KMS-11 (cell line): Measurements from ENCODE around the gene PTPDC1.

ENCODE experiments used
- H2AFZ ChIP-seq: fragments of 200-600 bp; sonication (generic); 2 replicates; pipeline ENCODE4 v1.6.1; 2016; ENCODE audit warnings: antibody characterized with exemption, mixed run types, low read depth
- H3K27ac ChIP-seq: fragments of 200-600 bp; sonication (generic); 2 replicates; pipeline ENCODE4 v1.6.1; 2016; ENCODE audit warnings: mild to moderate bottlenecking, mixed run types
- H3K27me3 ChIP-seq: fragments of 200-600 bp; sonication (generic); 2 replicates; pipeline ENCODE4 v1.6.1; 2017; ENCODE audit warnings: mild to moderate bottlenecking, low read depth, mixed run types, moderate library complexity; ENCODE audit not compliant: insufficient read depth
- H3K36me3 ChIP-seq: fragments of 200-600 bp; sonication (generic); 2 replicates; pipeline ENCODE4 v1.6.1; 2017; ENCODE audit warnings: mild to moderate bottlenecking, mixed run types; ENCODE audit not compliant: insufficient read depth
- H3K4me1 ChIP-seq: fragments of 200-600 bp; sonication (generic); 2 replicates; pipeline ENCODE4 v1.6.1; 2016; ENCODE audit warnings: mild to moderate bottlenecking, low read depth, mixed run types; ENCODE audit not compliant: poor library complexity, severe bottlenecking
- H3K4me2 ChIP-seq: fragments of 200-600 bp; sonication (generic); 2 replicates; pipeline ENCODE4 v1.7.0; 2016; ENCODE audit warnings: mild to moderate bottlenecking, mixed run types
- H3K4me3 ChIP-seq: fragments of 200-600 bp; sonication (generic); IDR thresholded peaks from 2 replicates; pipeline ENCODE4 v1.6.1; 2017; ENCODE audit warnings: low read depth, low read length, mixed read lengths; ENCODE audit not compliant: insufficient read depth
- H3K79me2 ChIP-seq: fragments of 200-600 bp; sonication (generic); 2 replicates; pipeline ENCODE4 v1.6.1; 2016; ENCODE audit warnings: low read depth, mixed run types; ENCODE audit not compliant: insufficient read depth
- H3K9ac ChIP-seq: fragments of 200-600 bp; sonication (generic); 2 replicates; pipeline ENCODE4 v1.6.1; 2016; ENCODE audit warnings: mild to moderate bottlenecking, mixed run types
- H4K20me1 ChIP-seq: fragments of 200-600 bp; sonication (generic); 2 replicates; pipeline ENCODE4 v1.6.1; 2016; ENCODE audit warnings: mild to moderate bottlenecking, mixed run types; ENCODE audit not compliant: insufficient read depth
- TF ChIP-seq, protein P1 (sequence below): fragments of 200-600 bp; sonication (generic); conservative IDR thresholded peaks from 2 replicates; pipeline ENCODE4 v1.6.1; 2017; ENCODE audit warnings: low read depth, mild to moderate bottlenecking, antibody characterized with exemption, low read length, moderate library complexity, mixed read lengths

The PTPDC1 gene

DNA sequence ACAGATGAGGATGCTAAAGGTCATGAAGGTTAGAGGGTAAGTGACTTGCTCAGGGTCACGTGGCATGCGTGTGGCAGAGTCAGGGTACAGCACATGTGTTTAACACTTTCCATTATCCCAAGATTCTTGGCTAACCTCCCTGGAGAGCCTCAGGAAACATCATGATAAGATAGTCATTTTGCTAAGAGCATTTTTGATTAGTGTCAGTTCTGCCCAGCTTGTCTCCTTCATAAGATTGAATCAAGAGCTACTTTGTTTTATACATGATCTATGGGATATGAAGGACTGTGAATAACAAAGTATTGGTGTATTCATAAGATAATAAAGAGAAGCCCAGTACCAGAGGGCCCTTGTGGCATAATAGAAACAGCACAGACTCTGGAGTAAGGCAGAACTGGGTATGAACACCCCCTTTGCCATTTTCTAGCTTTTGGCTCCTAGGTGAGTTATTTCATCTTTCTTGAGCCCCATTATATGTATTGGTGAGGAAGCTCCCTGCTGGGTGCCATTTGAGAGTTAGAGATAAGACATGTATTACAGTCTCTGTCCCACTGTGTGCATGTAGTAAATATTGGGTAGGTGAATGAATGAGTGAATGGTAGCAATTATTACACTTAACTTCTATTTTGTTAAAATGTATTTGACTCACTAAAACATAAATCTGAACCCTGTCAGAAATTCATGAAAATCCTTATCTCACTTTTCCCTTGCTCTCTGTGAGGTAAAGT is 16.1 kb downstream of the PTPDC1 start:
- H3K4me3 ChIP-seq, result no peak overlapping the region
- H3K9ac ChIP-seq, result no peak overlapping the region

DNA sequence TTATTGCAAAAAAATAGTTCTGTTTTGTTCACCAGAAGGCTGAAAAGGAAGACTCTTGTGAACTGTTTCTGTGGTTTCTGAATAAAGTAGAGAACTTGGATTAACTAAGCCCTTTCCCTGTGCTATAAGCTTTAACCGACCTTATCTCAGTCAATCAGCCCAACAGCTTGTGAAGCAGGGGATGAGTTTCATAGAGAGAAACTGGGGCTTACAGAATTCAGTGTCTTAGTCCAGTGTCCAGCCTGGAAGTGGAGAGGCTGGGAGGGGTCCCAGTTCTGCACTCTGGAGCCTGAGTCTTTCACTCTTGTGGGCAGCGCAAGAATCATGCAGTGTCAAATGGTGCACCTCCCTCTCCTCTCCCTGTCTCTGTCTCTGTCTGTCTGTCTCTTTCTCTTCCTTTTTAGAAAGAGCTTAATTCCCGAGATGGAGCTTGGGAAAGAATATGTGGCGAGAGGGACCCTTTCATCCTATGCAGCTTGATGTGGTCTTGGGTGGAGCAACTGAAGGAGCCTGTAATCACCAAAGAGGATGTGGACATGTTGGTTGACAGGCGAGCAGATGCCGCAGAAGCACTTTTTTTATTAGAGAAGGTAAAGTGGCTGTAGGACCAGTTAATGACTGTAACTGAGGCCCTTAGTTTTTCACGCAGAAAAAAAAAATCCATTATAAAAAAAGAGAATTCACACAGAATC is 17.0 kb downstream of the PTPDC1 start:
- no peak overlapping the region for H2AFZ ChIP-seq
- no peaks in the 10 kb centered on the region for H4K20me1 ChIP-seq
- no peaks in the 10 kb centered on the region for H3K4me1 ChIP-seq
- no peak overlapping the region for H3K27ac ChIP-seq
- no peaks in the 10 kb centered on the region for H3K36me3 ChIP-seq
- no peak overlapping the region for H3K4me2 ChIP-seq
- no peak overlapping the region for H3K4me3 ChIP-seq
- TF ChIP-seq, protein P1, sequence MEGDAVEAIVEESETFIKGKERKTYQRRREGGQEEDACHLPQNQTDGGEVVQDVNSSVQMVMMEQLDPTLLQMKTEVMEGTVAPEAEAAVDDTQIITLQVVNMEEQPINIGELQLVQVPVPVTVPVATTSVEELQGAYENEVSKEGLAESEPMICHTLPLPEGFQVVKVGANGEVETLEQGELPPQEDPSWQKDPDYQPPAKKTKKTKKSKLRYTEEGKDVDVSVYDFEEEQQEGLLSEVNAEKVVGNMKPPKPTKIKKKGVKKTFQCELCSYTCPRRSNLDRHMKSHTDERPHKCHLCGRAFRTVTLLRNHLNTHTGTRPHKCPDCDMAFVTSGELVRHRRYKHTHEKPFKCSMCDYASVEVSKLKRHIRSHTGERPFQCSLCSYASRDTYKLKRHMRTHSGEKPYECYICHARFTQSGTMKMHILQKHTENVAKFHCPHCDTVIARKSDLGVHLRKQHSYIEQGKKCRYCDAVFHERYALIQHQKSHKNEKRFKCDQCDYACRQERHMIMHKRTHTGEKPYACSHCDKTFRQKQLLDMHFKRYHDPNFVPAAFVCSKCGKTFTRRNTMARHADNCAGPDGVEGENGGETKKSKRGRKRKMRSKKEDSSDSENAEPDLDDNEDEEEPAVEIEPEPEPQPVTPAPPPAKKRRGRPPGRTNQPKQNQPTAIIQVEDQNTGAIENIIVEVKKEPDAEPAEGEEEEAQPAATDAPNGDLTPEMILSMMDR, result no peak
- no peaks in the 10 kb centered on the region for H3K79me2 ChIP-seq
- no peaks in the 10 kb centered on the region for H3K27me3 ChIP-seq
- no peak overlapping the region for H3K9ac ChIP-seq

More for the DNA sequence above, 16.1 kb downstream of the PTPDC1 start:
- Histone ChIP-seq H3K79me2 (no peaks in the 10 kb centered on the region), H3K36me3 (no peaks in the 10 kb centered on the region), H2AFZ (no peak overlapping the region), H4K20me1 (no peaks in the 10 kb centered on the region), H3K27me3 (no peaks in the 10 kb centered on the region), H3K4me2 (no peak overlapping the region), H3K4me1 (no peaks in the 10 kb centered on the region), H3K27ac (no peak overlapping the region)
- TF ChIP-seq, protein P1, result no peak

- Histone ChIP-seq H3K9ac (no peak overlapping the region), H3K4me2 (no peak overlapping the region), H4K20me1 (no peaks in the 10 kb centered on the region), H3K4me3 (no peak overlapping the region), H3K27me3 (no peaks in the 10 kb centered on the region), H3K27ac (no peak overlapping the region), H2AFZ (no peak overlapping the region), H3K4me1 (no peaks in the 10 kb centered on the region), H3K79me2 (no peaks in the 10 kb centered on the region), H3K36me3 (no peaks in the 10 kb centered on the region)
- TF ChIP-seq, protein P1, result no peak
Observed at GRCh38 chr9:94108584-94108983, 24.3 kb downstream of the PTPDC1 start.

DNA sequence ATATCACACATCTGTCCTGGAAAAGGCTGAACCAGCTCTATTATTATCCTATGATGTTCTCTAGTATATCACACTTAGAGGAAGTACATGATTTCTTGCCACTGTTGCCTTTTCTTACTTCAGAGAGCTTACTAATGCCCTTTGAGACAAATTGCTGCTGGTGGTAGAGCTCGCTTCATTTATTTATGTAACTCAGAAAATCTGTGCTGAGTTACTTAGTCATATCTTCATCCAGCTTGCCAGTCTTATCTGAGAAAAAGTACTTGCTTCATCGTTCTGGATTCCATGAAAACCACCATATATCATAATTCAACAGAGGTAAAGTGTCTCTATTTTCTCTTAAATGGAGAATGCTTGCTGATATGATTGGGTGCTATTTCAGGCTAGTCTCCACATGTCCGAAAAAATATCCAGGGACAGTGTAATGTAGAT is 26.6 kb downstream of the PTPDC1 start:
- Histone ChIP-seq H3K4me2 (no peak overlapping the region), H3K27ac (no peak overlapping the region), H3K9ac (no peak overlapping the region), H3K4me3 (no peak overlapping the region), H3K4me1 (no peaks in the 10 kb centered on the region), H2AFZ (no peak overlapping the region), H4K20me1 (no peaks in the 10 kb centered on the region), H3K36me3 (no peaks in the 10 kb centered on the region), H3K27me3 (no peaks in the 10 kb centered on the region), H3K79me2 (no peaks in the 10 kb centered on the region)
- TF ChIP-seq, protein P1, result no peak
